ENCODE measurements around the gene D2HGDH. TPM values are rescaled to one million over a fixed set of nuclear protein-coding genes. Genes with fewer than 3 reads are reported as not detected.
A peak's percentile ranks its signal among the peaks of the same experiment; 100 is the strongest.

D2HGDH gene
- total and polyA plus RNA-seq, 10 of the 15 experiments (the other 5 are each of a cell fraction or from before 2014, with no cell fraction given), result 0.52 to 32.1 (median 11.0) TPM

GRCh38 chr2:241817126-241817820, 82.8 kb downstream of the D2HGDH start:
- ATAC-seq (peak; percentile 13; the same call in 1 of the 3 replicates), FAIRE-seq (peak; percentile 18), DNase-seq (ENCODE audit: low read depth, low spot score) (no peak)
- SMC1A ChIA-PET (ENCODE audit: uncharacterized antibody, unreplicated experiment), result interaction anchor here (0.9 kb wide), 1 partner anchor 84 kb away, joined by 4 read pairs; no protein-coding TSS in a partner anchor
- no peak overlapping the region for H3K4me3 ChIP-seq
- CTCF ChIA-PET, result no interaction called here
- no peaks in the 10 kb centered on the region for H3K36me3 ChIP-seq (ENCODE audit: control insufficient read depth in 2 of 2, insufficient read depth in 2 of 2, low read length in 1 of 2)
- H2AFZ ChIP-seq (ENCODE audit: control insufficient read depth, low read depth, low read length), result peak overlapping the region; percentile 72
- RAD21 ChIA-PET (ENCODE audit: unreplicated experiment), result no interaction called here
- H4K20me1 ChIP-seq (ENCODE audit: control insufficient read depth, insufficient read depth), result no peaks in the 10 kb centered on the region
- intact Hi-C loops (cut with micrococcal nuclease; ENCODE audit: unreplicated experiment), result no loop called here
- no TSS peak for BruUV-seq (replicated peaks)
- H3K4me2 ChIP-seq (ENCODE audit: control insufficient read depth, insufficient read depth), result peak overlapping the region; percentile 54
- WGBS (ENCODE audit: insufficient coverage, insufficient replicate concordance, low lambda C conversion rate, missing lambda C conversion rate), result 3% methylated on average over 16 of the region's 16 CpGs
- H3K9me3 ChIP-seq (replicated peaks; ENCODE audit: control insufficient read depth, insufficient read depth, low read length), result no peaks in the 10 kb centered on the region; the same call in 2 of the 3 replicates
- POLR2A ChIA-PET, result interaction anchor here (0.6 to 1.0 kb wide), 2 partner anchors 52 to 1058 kb away, joined by 3 read pairs; no protein-coding TSS in a partner anchor
- H3K79me2 ChIP-seq (ENCODE audit: control insufficient read depth, insufficient read depth, low read length), result no peaks in the 10 kb centered on the region
- no peak for TF ChIP-seq KAT2A (conservative IDR thresholded peaks at IDR 0.05; ENCODE audit: control insufficient read depth, low read depth, low read length)
- peak; percentile 40; the same call in 1 of the 2 replicates for TF ChIP-seq SPI1 (IDR thresholded peaks at IDR 0.05; ENCODE audit: borderline replicate concordance, insufficient read depth, low read depth, low read length)
- TF ChIP-seq ESRRA (IDR thresholded peaks at IDR 0.05; ENCODE audit: low read length), result no peak
- 0 out of 2 replicates have a peak, but pooled peaks have one; percentile 29 for TF ChIP-seq IKZF1 (conservative IDR thresholded peaks at IDR 0.05)
- TF ChIP-seq USF1 (IDR thresholded peaks at IDR 0.05; ENCODE audit: borderline replicate concordance, extremely low read length, insufficient read depth, low read depth, low read length), result no peak
- no peak for TF ChIP-seq BRCA1 (IDR thresholded peaks at IDR 0.05; ENCODE audit: low read depth, low read length)
- 0 out of 4 replicates have a peak, but pooled peaks of 1 of the 2 experiments have one; percentile 31 for TF ChIP-seq IKZF2 (IDR thresholded peaks at IDR 0.05)
- TF ChIP-seq, protein P1, sequence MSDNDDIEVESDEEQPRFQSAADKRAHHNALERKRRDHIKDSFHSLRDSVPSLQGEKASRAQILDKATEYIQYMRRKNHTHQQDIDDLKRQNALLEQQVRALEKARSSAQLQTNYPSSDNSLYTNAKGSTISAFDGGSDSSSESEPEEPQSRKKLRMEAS (IDR thresholded peaks at IDR 0.05; ENCODE audit: low read depth, low read length), result no peak
- TF ChIP-seq STAT1 (conservative IDR thresholded peaks at IDR 0.05), result no peak
- TF ChIP-seq HDAC2 (IDR thresholded peaks at IDR 0.05), result no peak
- 0 out of 2 replicates have a peak, but pooled peaks have one; percentile 22 for TF ChIP-seq POLR2A (IDR thresholded peaks at IDR 0.05; ENCODE audit: low read depth, low read length)
- in situ Hi-C loops (cut with MboI), result no loop called here
- H3K4me1 ChIP-seq (ENCODE audit: control insufficient read depth, insufficient read depth, low read length), result peaks cover 7% of the 10 kb centered on the region
- H3K27me3 ChIP-seq (replicated peaks in 1 of 2; ENCODE audit: control insufficient read depth in 2 of 2, insufficient read depth in 2 of 2, low read length in 1 of 2), result no peaks in the 10 kb centered on the region
- H3K9ac ChIP-seq (ENCODE audit: control insufficient read depth, insufficient read depth, low read length), result no peak overlapping the region
- no peak overlapping the region for H3K27ac ChIP-seq (ENCODE audit: control insufficient read depth, insufficient read depth)
